OCI-LY7 (cell line): ENCODE results near the gene TEPSIN. TPM values are rescaled to one million over a fixed set of nuclear protein-coding genes. Genes with fewer than 3 reads are reported as not detected.

Source experiments
- BruUV-seq: library from RNA; stranded (reverse); fragments of 400-500 nt; replicated peaks from 2 replicates; lab custom pipeline; 2021; lab: Mats Ljungman, UMichigan
- CTCF ChIA-PET: fragments of 300-600 bp; sonication (Branson Sonifier 250); formaldehyde crosslinking; loops from one replicate; lab custom pipeline; 2022; ENCODE audit warnings: antibody characterized with exemption; ENCODE audit not compliant: unreplicated experiment; lab: Charles Lee
- POLR2A ChIA-PET: fragments of 300-600 bp; sonication (Branson Sonifier 250); formaldehyde crosslinking; loops from one replicate; lab custom pipeline; 2022; ENCODE audit warnings: antibody characterized with exemption; lab: Charles Lee
- DNase-seq: peaks from one replicate; pipeline ENCODE4 v3.0.0-alpha.2; 2015; ENCODE audit warnings: low spot score
- H2AFZ ChIP-seq: fragments of 200-600 bp; sonication (generic), shearing (Covaris generic); 2 replicates; pipeline ENCODE4 v1.6.1; 2014; ENCODE audit warnings: mild to moderate bottlenecking, antibody characterized with exemption, low read length, moderate library complexity
- H3K27ac ChIP-seq: fragments of 200-600 bp; sonication (generic); 2 replicates; pipeline ENCODE4 v1.5.1; 2014; ENCODE audit warnings: mixed run types, low read depth, mild to moderate bottlenecking, moderate library complexity, low read length, inconsistent platforms; ENCODE audit not compliant: poor library complexity, severe bottlenecking
- H3K36me3 ChIP-seq: fragments of 200-600 bp; sonication (generic); 2 replicates; pipeline ENCODE4 v1.6.1; 2014; ENCODE audit warnings: mild to moderate bottlenecking, antibody characterized with exemption, low read length, moderate library complexity, mixed read lengths; ENCODE audit not compliant: insufficient read depth
- H3K4me1 ChIP-seq: fragments of 200-600 bp; sonication (generic); 2 replicates; pipeline ENCODE4 v1.5.1; 2014; ENCODE audit warnings: mild to moderate bottlenecking, low read length; ENCODE audit not compliant: insufficient read depth, poor library complexity, severe bottlenecking
- H3K4me2 ChIP-seq: fragments of 200-600 bp; sonication (generic); 2 replicates; pipeline ENCODE4 v1.6.1; 2014; ENCODE audit warnings: mild to moderate bottlenecking, low read length
- H3K4me3 ChIP-seq: fragments of 200-600 bp; sonication (generic); 2 replicates; pipeline ENCODE4 v1.5.1; 2014; ENCODE audit warnings: mild to moderate bottlenecking, low read depth, low read length; ENCODE audit not compliant: poor library complexity, severe bottlenecking
- H3K79me2 ChIP-seq: fragments of 200-600 bp; sonication (generic); 2 replicates; pipeline ENCODE4 v1.6.1; 2016; ENCODE audit warnings: low read depth, mild to moderate bottlenecking, low read length, moderate library complexity, mixed read lengths; ENCODE audit not compliant: insufficient read depth
- H3K9me2 ChIP-seq: fragments of 200-600 bp; sonication (generic); 2 replicates; pipeline ENCODE4 v1.6.1; 2016; ENCODE audit warnings: mild to moderate bottlenecking, low read length, mixed read lengths; ENCODE audit not compliant: insufficient read depth
- H3K9me3 ChIP-seq: fragments of 200-600 bp; sonication (generic); 2 replicates; pipeline ENCODE4 v1.6.1; 2014; ENCODE audit warnings: mild to moderate bottlenecking, mixed run types, low read length, mixed read lengths
- H4K20me1 ChIP-seq: fragments of 200-600 bp; sonication (generic); 2 replicates; pipeline ENCODE4 v1.6.1; 2014; ENCODE audit warnings: mild to moderate bottlenecking, antibody characterized with exemption, low read length, moderate library complexity, mixed read lengths; ENCODE audit not compliant: insufficient read depth
- CTCF ChIP-seq: fragments of 200-600 bp; sonication (generic); conservative IDR thresholded peaks from 2 replicates; pipeline ENCODE4 v1.5.1; 2014; ENCODE audit warnings: mild to moderate bottlenecking, antibody characterized with exemption, low read length, moderate library complexity, mixed read lengths
- EZH2phosphoT487 ChIP-seq: fragments of 200-600 bp; sonication (generic); IDR thresholded peaks from 2 replicates; pipeline ENCODE4 v1.6.1; 2018; ENCODE audit warnings: low read depth, borderline replicate concordance, mild to moderate bottlenecking, mixed run types, antibody characterized with exemption, low read length, moderate library complexity, mixed read lengths
- intact Hi-C: fragments of 100-400 bp; cut with micrococcal nuclease; formaldehyde crosslinking; loops from one replicate; pipeline ENCODE4 v1.10.0; 2022; ENCODE audit not compliant: unreplicated experiment
- total RNA-seq, 2 experiments: library from RNA; depleted of rRNA in 1 of 2; stranded (reverse); fragments of >200 nt in 1 of 2; shearing (Covaris generic) in 1 of 2; gene quantifications; 2 replicates each; pipeline ENCODE4 v1.2.3, GENCODE V29; 2014 to 2022

Gene TEPSIN
- total RNA-seq, 2 experiments from 2014 or later = 46.4 to 75.3 TPM

GRCh38 chr17:81210868-81211267 is 28.0 kb downstream of the TEPSIN start:
- H3K4me1 ChIP-seq = peaks cover 12% of the 10 kb centered on the region
- peaks cover 8% of the 10 kb centered on the region for H3K36me3 ChIP-seq
- no peak overlapping the region for H2AFZ ChIP-seq
- CTCF ChIA-PET = no interaction called here
- H3K9me2 ChIP-seq = no peaks in the 10 kb centered on the region
- intact Hi-C loops = no loop called here
- TF ChIP-seq EZH2phosphoT487 (no peak), CTCF (no peak)
- no TSS peak for BruUV-seq
- no peak overlapping the region for H3K4me2 ChIP-seq
- no peaks in the 10 kb centered on the region for H4K20me1 ChIP-seq
- H3K4me3 ChIP-seq = no peak overlapping the region
- DNase-seq = no peak
- POLR2A ChIA-PET = no interaction called here
- H3K79me2 ChIP-seq = no peaks in the 10 kb centered on the region
- no peaks in the 10 kb centered on the region for H3K9me3 ChIP-seq
- no peak overlapping the region for H3K27ac ChIP-seq

DNA sequence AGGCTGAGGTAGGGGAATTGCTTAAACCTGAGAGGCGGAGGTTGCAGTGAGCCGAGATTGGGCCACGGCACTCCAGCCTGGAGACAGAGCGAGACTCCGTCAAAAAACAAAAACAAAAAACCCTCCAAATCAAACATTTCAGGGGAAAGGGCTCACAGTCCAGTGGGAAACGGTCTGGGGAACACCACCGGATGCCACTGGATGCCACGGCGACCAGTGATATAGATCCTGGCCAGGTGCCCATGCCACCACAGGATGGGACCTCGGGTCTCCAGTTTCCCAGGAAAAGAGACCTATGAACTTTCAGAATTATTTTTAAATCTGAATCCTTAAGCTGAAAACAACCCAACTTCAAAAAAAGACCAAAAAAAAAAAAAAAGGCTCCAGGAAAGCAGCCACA is 28.4 kb downstream of the TEPSIN start:
- TF ChIP-seq EZH2phosphoT487 (no peak), CTCF (no peak)

DNA sequence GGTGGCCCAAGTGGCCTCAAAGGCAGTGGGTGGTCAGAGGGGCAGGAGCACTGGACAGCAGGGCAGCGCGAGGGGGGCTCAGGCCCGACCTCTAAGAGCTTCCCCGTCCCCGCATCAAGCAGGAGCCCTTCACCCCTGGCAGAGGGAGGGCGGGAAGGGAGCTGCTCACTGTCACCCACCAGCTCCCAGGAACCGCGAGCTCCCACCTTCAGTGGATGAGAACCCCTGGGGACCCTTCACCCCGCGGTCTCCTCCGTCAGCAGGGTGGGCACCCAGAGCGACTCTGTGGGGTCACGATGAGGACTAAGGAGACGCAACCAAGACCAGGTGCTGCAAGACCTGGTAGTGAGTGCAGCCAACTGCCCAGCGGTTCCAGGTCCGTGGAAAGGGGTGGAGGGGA is 29.7 kb downstream of the TEPSIN start:
- Histone ChIP-seq H3K79me2 (no peaks in the 10 kb centered on the region), H3K4me1 (peaks cover 12% of the 10 kb centered on the region), H2AFZ (no peak overlapping the region), H3K9me3 (no peaks in the 10 kb centered on the region), H4K20me1 (no peaks in the 10 kb centered on the region), H3K4me3 (no peak overlapping the region), H3K27ac (no peak overlapping the region), H3K36me3 (peaks cover 22% of the 10 kb centered on the region), H3K4me2 (no peak overlapping the region), H3K9me2 (no peaks in the 10 kb centered on the region)
- no TSS peak for BruUV-seq
- TF ChIP-seq CTCF (no peak), EZH2phosphoT487 (no peak)
- intact Hi-C loops = no loop called here
- no peak for DNase-seq
- POLR2A ChIA-PET = no interaction called here
- CTCF ChIA-PET = no interaction called here

More for the DNA sequence above, 28.4 kb downstream of the TEPSIN start:
- Histone ChIP-seq H3K9me2 (no peaks in the 10 kb centered on the region), H3K9me3 (no peaks in the 10 kb centered on the region), H3K27ac (no peak overlapping the region), H4K20me1 (no peaks in the 10 kb centered on the region), H3K4me3 (no peak overlapping the region), H2AFZ (no peak overlapping the region), H3K79me2 (no peaks in the 10 kb centered on the region), H3K4me2 (no peak overlapping the region), H3K4me1 (peaks cover 12% of the 10 kb centered on the region), H3K36me3 (peaks cover 11% of the 10 kb centered on the region)
- ChIA-PET POLR2A (no interaction called here), CTCF (no interaction called here)
- DNase-seq = no peak
- intact Hi-C loops = no loop called here
- BruUV-seq = no TSS peak
